NCI-H510A treated with DMSO at 0.1 percent for 48 hours (cell line): ENCODE results near the gene RICTOR.
"Not testable (repeated sequence)": the region's sequence is repeated elsewhere in the genome, so short reads cannot be mapped to it uniquely, and the experiment has no call there.

Source experiments
- DNase-seq: peaks from one replicate; lab custom pipeline; 2025; lab: John Stamatoyannopoulos, UW

Gene RICTOR

DNA sequence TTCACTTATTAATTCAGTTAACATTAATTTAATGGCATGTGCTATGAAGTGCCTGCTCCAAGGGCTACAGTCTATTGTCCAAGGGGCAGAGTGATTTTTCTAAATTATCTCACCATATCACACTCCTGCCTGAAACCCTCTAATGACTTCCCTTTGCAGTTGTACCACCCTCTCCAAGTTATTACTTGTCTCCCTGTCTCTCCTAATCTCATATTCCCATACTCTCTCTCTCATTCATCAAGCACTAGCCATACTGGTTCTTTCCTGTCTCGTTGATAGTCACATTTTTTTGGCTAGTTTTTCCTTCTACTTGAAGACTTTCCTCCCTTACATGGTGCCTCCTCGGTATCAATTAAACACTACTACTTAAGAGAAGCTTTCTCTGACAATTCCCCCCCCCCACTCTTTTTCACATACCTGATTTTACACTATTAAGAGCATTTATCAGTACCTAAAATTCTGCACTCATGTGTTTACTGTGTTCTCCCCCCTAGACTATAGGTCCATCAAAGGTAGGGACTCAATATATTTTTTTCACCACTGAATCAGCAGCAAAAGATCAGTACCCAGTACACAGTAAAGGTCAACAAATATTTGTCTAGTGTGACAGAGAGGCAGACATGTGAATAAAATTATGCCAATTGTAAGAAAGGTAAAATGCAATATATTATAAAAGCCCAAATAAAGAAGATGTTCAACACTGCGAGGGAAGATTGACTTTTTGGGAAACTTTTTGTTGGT lies 19.0 kb downstream of the RICTOR start:
- no peak for DNase-seq

GRCh38 chr5:39053189-39053588 lies 21.0 kb downstream of the RICTOR start:
- peak; percentile 40 for DNase-seq

DNA sequence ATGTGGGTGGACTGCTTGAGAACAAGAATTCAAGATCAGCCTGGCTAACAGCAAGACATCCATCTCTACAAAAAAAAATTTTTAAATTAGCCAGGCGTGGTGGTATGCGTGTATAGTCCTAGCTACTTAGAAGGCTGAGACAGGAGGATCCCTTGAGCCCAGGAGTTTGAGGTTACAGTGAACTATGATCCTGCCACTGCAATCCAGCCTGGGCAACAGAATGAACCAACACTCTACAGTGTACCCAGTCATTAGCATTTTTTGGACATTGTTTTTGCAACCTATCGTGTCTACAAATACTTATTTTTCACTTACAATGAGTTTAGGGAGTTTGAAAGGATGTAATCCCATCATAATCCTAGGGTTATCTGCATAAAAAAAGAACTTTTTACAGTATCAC lies 22.1 kb downstream of the RICTOR start:
- no peak for DNase-seq

DNA sequence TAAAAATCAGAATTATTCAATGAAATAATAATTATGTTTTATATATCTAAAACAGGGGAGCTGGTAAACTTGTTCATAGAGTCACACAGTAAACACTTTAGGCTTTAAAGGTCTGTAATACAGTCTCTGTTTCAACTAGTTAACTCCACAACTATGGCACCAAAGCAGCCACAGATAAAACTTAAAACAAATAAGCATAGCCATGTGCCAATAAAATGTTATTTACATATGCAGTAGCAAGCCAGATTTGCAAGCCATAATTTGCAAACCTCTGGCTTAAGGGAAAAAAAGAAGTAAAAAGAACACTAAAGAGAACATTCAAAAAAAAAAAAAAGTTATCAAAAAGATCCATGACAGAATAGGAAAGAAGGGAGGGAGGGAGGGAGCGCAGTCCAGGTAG lies 24.9 kb downstream of the RICTOR start:
- DNase-seq, result no peak

DNA sequence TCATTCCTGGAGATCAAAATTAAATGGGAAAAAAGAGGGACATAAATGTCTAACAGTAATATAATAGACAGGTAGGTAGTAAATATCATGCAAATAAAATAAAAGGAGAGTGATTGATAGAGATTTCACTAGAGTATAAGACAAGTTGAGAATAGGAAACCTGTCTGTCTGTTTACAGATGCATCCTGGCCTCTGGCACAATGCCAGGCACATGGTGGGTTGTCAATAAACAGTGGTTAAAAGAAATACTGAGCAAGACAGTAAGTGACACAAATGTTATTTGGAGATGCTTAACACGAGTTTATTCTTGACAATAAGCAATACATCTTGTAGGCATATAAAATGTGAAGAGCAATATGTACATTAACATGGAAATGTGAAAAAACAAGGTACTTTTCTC lies 33.3 kb downstream of the RICTOR start:
- peak; percentile 58 for DNase-seq

DNA sequence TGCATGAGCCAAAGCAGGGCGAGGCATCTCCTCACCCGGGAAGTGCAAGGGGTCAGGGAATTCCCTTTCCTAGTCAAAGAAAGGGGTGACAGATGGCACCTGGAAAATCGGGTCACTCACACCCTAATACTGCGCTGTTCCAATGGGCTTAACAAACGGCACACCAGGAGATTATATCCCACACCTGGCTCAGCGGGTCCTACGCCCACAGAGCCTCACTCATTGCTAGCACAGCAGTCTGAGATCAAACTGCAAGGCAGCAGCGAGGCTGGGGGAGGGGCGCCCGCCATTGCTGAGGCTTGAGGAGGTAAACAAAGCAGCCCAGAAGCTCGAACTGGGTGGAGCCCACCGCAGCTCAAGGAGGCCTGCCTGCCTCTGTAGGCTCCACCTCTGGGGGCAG lies 39.7 kb downstream of the RICTOR start:
- DNase-seq, result not testable (repeated sequence)

- no peak for DNase-seq
Measured at GRCh38 chr5:39031041-39031440, 43.2 kb downstream of the RICTOR start.

DNA sequence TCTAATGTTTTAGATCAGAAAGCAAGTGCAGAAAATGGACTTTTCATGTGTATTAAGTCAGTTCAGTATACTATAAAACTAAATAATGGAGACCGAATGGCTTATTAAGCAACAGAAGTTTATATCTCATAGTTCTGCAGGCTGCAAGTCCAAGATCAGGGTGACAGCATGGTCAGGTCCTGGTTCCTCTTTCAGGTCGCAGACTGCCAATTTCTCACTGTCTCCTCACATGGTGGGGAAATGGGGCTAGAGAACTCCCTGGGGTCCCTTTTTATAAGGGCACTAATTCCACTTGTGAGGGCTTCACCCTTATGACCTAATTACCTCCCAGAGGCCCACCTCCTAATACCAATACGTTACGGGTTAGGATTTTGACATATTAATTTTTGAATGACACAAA lies 48.7 kb downstream of the RICTOR start:
- DNase-seq, result no peak

DNA sequence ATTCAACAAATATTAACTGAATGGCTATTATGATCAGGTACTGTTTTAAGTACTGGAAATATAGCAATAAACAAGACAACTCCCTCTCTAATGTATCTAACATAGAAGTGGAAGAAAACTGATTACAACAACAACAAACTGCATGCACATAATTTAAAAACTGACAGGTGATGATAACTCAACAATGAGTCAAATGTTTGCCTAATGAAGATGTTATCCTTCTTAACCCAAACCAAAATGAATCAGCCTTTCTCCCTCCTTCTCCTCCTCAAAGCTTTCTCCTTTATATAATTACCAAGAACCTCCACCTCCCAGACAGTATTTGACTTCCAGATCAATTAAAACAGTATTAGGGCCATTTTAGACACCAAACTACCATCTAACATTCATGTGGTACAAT lies 49.3 kb downstream of the RICTOR start:
- DNase-seq, result no peak

DNA sequence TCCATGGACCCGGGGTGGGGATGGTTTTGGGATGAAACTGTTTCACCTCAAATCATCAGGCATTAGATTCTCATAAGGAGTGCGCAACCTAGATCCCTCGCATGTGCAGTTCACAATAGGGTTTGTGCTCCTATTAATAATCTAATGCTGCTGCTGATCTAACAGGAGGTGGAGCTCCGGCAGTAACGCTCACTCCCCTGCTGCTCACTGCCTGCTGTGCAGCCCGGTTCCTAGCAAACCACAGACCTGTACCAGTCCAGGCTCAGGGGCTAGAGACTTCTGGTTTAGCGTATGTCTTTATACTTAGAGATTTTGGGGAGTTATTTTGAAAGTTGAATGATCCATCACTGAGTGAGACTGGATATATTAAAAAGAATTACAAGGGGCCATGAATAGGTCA lies 50.2 kb downstream of the RICTOR start:
- peak; percentile 64 for DNase-seq

- DNase-seq, result no peak
Measured at GRCh38 chr5:39023121-39023520, 51.1 kb downstream of the RICTOR start.

DNA sequence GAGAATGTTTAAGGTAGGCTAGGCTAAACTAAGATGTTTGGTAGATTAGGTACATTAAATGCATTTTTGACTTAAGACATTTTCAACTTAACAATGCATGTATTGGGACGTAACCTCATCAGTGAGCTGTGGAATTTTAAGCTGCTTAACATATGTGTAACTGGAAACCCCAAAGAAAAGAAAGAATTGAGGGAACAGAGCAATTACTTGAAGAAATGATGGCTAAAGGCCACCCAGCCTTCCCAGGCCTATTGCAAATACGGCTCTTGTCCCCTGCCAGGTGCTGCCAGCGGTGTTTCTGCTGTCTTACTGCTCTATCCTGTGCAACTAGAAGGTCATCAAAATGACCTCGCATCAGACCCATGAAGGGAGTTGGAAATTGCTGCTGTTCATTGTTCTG lies 52.0 kb downstream of the RICTOR start:
- no peak for DNase-seq

DNA sequence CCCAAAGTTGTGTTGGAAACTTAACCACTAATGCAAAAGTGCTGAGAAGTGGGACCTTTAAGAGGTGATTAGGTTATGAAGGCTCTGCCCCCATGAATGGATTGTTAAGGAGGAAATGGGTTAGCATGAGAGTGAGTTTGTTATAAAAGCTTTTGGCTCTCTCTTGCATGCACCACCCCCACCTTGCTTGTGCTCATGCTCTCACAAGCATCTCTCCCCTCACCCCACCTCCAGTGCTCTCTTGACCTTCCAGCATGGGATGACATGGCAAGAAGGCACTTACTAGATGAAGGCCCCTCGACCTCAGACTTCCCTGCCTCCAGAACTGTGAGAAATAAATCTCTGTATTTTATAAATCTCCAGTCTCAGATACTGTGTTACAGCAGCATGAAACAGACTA lies 52.8 kb downstream of the RICTOR start:
- no peak for DNase-seq

DNA sequence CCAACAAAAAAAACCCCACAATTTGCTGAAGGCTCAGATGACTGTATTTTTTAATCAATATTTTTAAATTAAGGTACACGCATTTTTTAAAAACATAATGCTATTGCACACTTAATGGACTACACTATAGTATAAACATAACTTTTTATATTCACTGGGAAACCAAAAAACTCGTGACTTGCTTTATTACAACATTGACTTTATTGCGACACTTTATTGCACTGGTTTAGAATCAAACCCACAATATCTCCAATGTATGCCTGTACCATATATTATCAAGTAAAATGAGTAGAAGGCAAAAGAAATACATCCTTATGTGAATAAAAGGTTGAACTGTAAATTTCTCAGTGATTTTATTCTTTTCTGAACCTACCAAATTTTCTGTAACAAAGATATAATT lies 53.7 kb downstream of the RICTOR start:
- DNase-seq, result no peak

DNA sequence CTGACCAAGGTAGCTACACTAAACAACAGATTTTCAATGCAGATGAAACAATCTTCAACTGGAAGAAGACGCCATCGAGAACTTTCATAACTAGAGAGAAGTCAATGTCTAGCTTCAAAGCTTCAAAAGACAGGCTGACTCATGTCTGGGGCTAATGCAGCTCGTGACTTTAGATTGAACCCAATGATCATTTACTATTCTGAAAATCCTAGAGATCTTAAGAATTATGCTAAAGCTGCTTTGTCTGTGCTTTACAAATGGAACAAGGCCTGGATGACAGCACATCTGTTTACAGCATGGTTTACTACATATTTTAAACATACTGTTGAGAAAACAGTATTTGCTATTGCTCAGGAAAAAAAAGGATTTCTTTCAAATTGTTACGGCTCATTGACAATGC lies 54.9 kb downstream of the RICTOR start:
- DNase-seq, result no peak

- DNase-seq, result no peak
Measured at GRCh38 chr5:39017504-39017903, 56.7 kb downstream of the RICTOR start.

GRCh38 chr5:39016587-39017275 lies 57.5 kb downstream of the RICTOR start:
- no peak for DNase-seq

DNA sequence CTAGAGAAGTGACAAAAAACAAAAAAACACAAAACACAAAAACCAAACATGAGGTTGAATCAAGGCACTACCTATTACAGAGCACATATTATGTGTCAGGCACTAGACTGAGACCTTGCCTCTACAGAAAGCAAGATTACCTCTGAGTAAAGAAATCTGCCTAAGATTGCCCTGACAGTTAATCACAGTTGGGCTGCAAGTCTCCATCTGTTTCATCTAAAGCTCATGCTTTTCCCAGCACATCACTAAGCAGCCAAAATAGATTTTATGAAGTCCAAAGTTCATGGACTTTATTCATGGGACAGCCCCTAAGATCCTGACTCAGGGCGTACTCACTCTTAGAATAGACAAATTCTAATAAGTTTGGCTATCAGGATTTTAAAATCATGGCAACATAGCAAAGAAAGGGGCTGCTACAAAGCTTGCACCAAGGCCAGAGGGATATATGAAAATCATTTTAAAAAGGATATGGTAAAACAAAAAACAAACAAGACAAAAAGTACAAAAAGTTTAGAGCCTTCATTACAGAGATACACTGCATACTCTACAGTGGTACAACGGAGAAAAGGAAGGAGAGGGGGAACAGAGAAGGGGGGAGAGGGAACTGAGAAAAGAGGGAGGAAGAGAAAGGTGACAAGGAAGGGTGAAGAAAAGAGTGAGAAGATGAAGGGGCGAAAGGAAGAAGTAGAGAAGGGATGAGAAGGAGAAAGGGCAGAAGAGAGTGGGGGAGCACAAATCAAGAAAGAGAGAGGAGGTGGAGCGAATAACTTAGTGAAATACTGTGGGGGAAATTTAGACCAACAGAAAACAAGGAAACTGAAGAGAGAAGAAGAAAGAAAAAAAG lies 58.2 kb downstream of the RICTOR start:
- no peak for DNase-seq

GRCh38 chr5:39014561-39014960 lies 59.6 kb downstream of the RICTOR start:
- no peak for DNase-seq

GRCh38 chr5:39013938-39014337 lies 60.3 kb downstream of the RICTOR start:
- DNase-seq, result no peak

DNA sequence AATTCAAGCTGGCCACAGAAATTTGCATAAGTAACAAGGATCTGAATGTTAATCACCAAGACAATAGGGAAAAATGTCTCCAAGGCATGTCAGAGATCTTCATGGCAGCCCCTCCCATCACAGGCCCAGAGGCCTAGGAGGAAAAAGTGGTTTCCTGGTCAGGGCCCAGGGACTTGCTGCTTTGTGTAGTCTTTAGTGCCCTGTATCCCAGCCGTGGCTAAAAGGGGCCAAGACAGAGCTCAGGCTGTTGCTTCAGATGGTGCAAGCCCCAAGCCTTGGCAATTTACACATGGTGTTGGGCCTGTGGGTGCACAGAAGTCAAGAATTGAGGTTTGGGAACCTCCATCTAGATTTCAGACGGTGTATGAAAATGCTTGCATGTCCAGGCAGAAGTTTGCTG lies 63.2 kb downstream of the RICTOR start:
- not testable (repeated sequence) for DNase-seq

DNA sequence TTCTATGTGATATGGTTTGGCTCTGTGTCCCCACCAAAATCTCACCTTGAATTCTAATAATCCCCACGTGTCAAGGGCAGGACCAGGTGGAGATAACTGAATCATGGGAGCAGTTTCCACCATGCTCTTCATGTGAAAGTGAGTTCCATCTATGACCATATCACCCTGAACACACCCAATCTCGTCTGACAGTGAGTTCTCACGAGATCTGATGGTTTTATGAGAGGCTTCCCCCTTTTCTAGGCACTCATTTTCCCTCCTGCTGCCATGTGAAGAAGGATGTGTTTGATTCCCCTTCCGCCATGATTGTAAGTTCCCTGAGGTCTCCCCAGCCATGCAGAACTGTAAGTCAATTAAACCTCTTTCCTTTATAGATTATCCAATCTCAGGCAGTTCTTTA lies 64.2 kb downstream of the RICTOR start:
- no peak for DNase-seq

- DNase-seq, result no peak
Measured at GRCh38 chr5:39009280-39009679, 64.9 kb downstream of the RICTOR start.
